ENCODE results near the gene ZNF267. TPM values are rescaled to one million over a fixed set of nuclear protein-coding genes. Genes with fewer than 3 reads are reported as not detected.
"Not testable (repeated sequence)": the region's sequence is repeated elsewhere in the genome, so short reads cannot be mapped to it uniquely, and the experiment has no call there.

Gene ZNF267
- polyA plus RNA-seq (2013, experiment 1 of 2; ENCODE audit: insufficient read length): 5.6 TPM
- 3.5 TPM for polyA plus RNA-seq (2013, experiment 2 of 2; ENCODE audit: insufficient read length)

DNA sequence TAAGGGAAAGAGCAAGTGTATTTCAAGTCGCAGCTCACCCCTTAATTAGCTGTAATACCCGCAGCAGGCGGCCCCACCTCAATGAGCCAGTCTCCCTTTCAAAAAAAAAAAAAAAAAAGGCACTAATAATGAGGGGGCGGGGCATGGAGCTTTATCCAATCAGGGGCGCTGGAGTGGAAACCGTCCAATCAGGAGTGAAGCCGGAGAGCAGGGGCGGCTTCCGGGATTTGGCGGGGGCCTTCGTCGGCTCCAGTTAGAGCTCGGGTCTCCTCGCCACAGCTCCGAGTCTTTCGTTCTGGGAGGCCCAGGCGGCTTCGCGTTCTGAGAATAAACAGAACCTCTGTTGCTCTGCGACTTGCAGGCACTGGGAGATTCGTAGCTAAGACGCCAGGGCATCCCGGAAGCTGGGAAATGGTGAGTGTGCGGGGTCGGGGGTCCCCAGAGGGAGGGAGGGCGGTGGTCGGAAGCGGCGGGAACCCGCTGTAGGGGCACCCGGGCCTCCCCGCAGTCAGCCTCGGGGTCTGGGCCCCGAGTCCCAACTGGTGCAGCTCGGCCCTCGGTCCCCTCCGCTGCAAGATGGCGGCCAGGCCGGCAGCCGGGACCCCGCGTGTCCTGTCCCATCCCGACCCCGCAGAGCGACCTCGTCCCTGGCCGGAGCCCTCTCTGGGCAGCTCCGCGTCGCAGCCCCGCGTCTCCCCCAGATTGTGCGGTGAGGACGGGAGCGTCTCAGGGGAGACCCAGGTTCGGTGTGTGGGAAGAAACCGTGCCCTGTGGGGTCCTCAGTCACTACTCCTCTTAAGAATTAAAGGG lies at the start of gene ZNF267:
ZNF267 (plus strand) TSS at position 252 of the 810 bp plus-strand sequence; CDS start at position 412, 160 bp downstream.
- peak; percentile 93 for DNase-seq

DNA sequence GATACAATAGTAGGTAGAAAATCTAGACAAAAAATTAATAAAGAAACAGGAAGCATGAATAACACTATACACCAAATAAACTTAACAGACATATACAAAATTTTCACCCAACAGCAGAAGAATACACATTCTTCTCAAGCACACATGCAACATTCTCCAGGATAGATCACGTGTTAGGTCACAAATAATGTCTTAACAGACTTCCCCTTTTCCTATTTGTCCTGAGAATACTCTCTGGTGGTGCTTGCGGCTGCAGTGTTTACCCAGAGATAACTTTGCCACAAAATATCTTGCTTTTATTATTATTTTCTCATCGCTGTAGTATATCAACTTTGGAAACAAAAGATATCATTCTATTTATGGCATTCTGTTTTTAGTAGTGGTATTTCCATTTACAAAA lies 40.6 kb upstream of the ZNF267 start:
- no peak for DNase-seq

DNA sequence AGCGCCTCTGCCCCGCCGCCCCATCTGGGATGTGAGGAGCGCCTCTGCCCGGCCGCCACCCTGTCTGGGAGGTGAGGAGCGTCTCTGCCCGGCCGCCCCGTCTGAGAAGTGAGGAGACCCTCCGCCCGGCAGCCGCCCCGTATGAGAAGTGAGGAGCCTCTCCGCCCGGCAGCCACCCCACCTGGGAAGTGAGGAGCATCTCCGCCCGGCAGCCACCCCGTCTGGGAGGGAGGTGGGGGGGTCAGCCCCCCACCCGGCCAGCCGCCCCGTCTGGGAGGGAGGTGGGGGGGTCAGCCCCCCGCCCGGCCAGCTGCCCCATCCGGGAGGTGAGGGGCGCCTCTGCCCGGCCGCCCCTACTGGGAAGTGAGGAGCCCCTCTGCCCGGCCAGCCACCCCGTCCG lies 37.2 kb upstream of the ZNF267 start:
- not testable (repeated sequence) for DNase-seq

DNA sequence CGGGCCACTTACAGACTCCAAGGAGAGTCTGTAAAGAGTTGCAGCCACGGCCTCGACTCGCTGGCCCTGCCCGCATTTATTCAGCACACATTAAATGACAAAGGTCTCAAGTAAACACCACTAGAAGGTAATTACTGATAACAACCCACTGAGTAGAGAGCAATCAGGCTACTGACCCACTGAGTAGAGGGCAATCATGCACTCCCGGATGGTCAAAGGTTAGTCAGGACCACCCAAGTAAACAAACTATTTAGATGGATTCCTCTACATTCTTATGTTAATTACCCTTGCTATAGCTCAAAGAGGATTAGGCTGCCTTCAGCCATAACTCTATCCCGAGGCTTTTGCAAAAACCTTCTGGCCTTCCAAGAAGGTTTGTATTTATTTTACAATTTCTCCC lies 30.7 kb upstream of the ZNF267 start:
- DNase-seq: no peak

DNA sequence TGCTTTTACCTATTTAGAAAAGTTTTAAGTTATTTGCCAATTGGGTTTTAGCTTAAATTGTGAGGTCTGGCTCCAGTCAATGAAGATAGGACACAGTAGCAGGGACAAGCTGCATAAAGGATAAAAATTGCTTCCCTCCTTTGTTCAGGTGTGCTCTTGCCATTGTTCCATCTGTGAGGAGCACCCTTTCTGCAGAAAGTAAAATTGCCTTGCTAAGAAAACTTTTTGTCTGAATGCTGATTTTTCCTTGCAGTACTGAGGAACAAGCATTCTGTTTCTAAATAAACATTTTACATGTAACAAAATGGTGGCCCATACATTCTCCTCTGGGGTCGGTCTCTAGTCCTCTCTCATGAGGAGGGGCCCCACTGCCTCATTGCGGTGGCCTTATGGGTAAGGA lies 25.0 kb upstream of the ZNF267 start:
- DNase-seq: not testable (repeated sequence)

DNA sequence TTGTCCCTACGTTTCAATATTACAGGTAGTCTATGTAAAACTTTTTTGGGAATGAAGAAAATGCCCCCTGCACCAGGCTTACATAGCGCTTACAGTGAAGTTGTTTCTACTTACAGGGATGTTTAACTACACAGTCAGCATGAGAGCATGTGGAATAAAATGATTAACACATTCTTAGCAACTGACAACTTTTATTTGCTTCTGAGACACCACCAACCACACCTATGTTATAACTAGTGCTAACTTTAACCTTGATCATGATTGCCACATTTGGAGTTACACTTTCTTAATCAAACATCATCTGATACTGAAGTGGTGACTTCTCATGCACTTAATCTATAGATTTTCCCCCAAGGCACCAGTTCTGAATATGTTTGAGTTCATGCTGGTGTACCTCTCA lies 20.3 kb upstream of the ZNF267 start:
- no peak for DNase-seq

DNA sequence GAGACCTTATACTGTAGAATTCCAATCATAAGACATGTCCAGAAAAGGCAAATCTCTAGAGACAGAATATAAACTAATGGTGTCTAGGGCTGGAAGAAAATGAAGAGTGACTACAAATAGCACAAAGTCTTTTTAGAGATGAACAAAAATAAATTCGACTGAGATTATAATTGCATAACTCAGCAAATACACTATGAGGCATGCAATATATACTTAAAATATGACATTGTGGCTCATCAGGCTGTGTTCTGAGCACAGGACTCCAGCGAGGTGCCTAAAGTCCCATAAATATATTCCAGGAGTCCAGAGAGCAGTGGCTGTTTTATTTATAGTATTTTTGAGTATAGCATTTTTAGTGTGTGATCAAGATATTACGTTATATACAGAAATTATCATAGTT lies 13.1 kb upstream of the ZNF267 start:
- DNase-seq: no peak

DNA sequence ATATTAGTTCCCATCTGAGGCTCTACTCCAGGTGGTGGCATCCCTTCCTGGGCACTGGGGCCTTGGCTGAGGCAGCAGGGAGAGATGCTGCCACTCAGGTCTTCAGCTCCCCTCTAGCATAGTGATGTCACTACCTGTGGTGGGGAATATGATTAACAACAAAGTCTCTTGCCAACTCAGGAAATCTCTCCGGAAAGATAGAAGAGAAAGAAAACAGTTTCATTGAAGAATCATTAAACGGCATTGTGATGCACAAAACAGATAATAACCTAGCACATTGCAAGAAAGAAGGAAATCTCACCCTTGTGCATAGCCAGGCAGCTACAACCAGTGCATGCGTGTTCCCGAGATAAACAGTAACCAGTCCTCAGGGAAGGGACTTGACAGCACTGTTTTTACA lies 12.2 kb upstream of the ZNF267 start:
- DNase-seq: no peak

DNA sequence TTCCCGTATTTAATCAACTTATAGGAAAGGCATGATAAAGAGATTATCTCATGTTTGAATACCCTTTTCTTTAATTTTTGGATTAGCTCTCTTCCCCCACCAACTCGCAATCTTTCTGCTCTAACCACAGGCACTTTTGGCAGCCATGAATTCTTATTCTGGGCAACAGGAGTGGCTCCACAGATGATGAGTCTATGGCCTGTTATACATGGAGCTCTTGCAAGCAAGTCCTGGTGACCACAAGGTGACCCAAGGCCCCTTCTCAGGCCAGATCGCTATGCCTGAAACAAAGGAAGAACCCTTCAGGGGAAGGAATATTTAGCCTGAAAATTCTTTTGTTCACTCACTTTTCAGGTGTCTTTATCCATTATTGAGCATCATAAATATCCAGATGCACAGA lies 10.8 kb upstream of the ZNF267 start:
- DNase-seq: no peak

DNA sequence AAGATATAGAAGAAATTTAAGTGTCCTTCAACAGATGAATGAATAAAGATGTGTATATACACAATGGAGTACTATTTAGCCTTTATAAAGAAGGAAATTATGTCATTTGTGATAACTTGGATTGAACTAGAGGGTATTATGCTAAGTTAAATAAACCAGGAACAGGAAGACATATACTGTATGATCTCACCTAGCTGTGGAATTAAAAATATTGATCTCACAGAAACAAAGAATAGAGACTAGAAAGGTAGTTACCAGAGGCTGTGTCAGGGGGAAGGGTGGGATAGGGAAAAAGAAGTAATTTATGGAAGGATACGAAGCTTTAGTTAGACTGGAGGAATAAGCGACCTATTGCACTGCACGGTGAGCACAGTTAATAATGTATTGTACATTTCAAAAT lies 5.4 kb upstream of the ZNF267 start:
- no peak for DNase-seq

DNA sequence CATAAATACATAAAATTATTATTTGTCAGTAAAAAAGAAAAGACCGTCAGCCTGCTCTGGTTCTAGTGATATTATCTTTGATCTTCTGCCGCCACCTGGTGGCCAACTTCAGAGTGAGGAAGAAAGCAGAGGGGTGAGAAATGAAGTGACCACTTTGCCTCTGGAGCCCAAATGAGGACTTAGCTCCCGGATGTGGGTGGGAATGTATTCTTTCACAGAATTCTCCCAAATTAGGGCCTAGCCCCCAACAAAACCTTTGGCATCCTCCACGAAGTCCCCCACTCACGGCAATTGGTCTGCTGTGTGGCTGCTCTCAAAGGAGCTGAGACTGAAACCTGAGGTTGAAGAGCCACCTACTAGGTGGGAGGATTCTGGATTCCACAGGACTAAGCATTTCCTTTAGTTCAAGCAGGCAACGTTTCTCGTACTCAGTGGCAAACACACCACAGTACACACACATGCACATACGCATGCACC lies 4.9 kb upstream of the ZNF267 start:
- DNase-seq: peak; percentile 71

DNA sequence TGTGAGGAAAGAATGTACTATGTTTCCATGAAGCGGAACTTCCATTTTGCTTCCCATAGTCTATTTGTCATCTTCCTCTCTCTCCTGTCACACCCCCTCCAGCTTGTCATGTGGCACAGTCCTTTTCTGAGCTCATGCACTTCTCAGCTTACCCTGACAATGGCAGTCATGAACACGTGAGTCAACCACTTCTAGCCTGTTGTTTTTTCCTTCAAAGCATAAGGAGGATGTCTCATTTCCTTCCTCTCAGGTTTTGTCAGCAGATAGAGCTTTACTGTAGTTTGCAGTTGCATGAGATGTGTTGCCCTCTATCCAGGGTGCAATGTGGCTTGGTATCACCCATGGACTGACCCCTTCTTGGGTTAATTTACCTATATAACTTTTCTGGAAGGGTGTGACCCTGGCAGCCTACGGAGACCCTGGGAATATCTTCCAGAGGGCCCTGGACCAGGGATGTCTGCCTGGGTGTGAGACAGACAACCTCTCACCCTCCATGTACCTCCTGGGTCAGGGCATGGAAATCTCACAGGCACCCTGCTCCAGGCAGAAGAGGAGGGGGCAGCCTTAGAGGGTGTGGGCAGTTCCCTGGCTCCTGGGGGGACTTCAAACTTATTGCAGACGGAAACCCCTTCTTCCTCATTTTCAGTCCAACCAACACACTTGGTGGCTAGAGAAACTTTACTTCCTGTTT lies 4.0 kb upstream of the ZNF267 start:
- DNase-seq: peak; percentile 86

DNA sequence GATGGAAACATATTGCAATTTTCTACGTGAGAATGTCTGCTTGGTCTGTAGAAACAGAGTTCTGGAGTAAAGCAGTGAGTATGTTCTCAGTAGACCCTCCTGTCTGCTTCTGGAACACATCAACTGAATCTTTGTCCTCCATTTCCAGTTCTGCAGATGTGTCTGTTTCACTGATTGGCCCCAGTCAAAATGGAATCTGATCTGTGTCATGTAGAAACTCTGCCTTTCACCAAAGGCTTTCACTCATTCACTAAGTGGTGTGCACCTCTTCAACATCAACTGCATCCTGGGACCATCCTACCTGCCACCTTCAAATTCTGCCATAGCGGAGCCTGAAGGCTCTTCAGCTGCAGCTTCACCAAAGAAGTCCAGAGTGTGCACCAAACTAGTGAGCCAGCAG lies 2.8 kb upstream of the ZNF267 start:
- DNase-seq: no peak

DNA sequence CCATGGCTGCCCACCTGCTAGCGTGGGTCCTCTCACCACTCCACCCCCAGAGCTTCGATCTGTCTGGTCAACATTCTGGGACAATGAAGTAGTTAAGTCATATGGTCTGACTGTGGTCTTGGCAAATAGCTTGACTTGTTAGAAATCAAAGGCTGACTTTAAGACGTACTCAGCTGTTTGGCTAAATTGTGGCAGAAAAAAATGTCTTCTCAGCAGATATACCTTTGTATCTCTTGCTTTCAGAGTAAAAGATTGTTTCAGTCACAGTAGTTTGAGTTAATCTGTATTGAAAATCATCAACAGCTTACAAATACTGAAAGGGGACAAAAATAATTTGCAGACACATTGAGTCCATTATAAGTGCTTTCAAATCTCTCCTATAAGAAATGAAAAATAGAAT lies 2.1 kb upstream of the ZNF267 start:
- no peak for DNase-seq

DNA sequence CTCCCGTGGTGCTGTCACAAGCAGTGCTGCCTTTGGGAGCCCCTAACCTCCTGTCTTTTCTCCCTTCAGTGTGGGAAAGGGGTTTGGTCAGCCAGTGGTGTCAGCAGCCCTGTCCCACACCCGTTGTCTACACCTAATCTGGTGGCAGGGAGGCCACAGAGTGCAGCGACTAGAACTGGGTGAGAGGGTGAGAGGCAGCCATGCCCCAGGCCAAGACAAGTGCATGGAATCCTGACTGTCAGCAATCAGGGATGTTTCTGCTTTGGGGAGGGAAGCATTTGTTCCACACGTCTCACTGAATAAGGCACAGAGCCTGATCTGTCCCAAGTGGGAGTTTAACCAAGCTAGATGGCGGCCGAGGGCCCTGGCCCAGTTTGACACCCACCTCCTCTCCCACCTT lies 1.4 kb upstream of the ZNF267 start:
- DNase-seq: no peak

DNA sequence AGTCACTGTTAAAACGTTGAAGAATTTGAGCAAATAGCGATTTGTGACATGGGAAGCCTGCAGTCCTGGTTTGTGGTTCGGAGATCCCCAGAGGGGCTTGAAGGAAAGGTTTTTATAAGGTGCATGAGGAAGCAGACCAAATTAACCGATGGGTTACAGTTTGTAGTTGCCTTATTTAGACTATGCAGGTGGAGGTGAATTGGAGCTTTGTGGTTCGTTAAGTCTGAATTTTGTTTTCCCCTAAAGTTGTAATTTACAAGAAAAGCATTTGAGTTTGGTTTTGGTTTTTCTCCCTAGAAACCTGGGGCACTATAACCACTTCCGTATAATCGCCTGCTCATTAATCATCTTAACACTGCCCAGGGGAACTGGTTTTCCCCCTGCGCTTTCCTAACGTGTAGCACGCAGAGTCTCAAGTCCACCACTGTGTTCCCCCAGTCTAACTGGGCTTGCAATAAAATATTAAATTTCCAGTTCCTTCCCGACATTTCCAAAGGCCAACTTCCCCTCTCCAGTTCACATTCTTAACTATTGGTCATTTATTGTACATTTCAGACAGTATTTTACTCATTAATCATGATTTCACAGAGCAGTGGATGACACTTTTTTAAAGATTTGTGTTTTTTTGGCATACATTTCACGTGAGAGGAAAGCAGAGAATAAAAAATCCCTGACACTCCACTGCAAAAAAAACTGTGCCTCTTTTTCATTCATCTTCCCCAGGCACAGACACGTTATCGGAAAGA lies 932 bp downstream of the ZNF267 start:
- DNase-seq: peak; percentile 50

DNA sequence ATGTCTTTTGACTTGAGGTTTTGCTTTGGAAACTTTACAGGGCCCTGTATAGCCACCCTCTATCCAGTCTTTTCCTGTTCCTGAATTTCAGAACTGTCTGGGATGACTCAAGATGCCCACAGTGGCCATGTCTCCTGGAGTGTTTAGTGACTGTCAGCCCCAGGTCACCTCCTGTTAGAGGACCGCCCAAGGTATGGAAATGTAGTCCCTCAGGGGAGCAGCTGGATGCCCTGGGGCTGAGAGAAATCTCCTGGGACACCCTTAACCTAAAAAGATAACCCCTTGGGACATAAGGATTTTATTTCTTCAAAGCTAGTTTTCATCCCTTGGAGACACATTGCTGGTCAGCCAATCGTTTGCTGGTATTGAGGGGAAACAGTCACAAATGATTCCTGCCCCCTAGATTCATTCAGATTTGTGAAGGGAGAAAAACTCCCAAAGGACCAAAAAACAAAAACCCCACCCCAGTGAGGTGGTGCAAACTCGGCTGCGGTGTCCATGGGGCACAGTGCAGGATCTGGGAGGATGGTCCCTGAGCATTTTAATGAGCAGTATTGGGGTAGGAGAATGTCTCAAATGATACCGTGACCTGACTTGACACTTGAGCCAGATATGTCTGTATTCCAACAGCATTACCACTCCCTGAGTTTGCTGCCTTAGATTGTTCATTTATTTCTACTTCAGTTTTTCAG lies 1.7 kb downstream of the ZNF267 start:
- peak; percentile 64 for DNase-seq

DNA sequence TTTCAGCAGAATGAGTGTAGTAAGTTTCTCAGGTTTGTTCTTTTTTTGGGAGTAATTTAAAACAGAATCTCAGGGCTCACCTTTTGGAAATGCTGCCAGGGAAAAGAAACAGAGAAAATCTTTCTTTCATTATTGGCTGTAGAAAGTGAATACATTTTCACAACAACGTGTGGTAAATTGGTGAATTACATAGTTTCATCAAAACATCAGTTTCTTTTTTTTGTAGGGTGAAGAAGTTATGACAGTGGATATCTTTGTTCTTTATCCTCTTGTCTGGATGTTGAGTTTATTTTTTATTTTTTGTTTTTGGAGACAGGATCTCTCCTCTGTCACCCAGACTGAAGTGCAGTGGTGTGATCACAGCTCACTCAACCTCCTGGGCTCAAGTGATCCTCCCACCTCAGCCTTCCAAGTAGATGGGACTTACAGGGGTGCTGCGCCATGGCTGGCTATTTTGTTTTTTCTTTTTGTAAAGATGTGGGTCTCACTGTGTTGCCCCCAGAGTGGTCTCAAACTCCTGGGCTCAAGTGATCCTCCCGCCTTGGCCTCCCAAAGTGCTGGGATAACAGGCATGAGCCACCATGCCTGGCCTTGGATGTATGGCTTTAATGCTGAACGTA lies 2.4 kb downstream of the ZNF267 start:
- no peak for DNase-seq

DNA sequence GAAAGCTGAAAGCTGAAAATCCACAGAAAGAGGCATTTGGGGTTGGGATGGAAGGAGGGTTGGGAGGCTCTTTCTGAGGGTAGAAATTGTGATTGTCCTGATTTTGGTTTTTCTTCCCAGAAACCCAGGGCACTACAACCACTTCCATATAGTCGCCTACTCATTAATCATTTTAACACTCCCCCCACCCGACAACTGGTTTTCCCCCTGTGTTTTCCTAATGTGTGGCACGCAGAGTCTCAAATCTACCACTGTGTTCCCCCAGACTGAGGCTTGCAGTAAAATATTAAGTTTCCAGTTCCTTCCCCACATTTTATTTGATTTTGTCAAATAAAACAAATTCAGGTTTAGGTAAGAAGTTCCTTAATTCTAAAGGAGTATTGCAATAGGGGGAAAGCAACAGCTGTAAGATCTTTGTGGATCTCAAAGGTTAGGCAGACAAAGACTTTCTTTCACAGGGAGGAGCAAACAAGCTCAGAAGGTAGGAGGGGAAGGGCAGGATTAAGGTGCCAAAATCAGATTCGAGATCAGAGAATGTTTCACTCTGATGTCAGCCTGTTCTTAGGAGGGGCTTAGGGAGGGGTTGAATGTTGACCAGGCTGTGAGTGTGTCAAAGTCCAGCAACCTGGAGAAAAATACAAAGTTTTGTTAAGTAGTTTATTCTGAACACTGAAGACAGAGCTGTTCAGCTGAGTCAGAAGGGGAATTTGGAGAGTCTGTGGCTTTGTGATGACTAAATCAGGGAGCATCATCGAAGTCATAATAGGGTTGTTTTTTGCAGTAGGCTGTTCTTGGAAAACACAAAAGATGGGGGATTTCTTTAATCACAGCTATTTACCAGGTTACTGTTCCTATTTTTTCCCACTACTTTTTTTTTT lies 3.6 kb downstream of the ZNF267 start:
- peak; percentile 86 for DNase-seq

DNA sequence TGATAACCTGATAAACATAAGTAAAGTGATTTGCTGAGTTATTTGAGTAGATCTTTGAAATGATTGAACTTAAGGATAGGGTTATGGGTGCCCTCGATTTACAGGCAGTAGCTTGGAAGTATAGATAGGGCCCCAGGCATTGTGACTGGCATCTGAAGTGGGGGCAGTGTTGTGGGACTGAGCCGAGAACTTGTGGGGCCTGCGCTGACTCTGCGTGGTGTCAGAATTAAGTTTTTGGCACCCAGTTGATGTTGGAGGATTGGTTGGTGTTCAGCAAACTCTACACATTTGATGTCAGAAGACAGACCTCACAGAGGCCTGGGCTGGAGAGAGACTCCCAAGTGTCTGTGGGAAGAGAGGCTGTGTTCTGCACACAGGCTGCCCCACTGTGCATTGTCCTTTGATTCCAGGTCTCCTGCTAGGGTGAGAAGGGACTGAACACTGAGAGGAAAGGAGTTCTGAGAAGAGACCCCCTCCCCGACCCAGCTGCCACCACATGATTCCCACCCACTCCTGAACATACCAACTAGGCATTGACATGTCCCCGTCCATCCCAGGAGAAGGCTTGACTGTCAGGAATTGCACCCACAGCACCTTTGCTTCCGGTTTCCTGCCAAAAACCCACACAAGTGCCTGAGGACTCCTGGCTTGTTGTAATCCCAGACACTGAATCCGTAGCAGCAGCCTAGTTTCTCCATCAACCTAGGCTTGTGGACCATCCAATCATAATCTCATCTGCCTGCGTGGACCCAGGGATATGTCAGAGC lies 4.5 kb downstream of the ZNF267 start:
- DNase-seq: no peak

Measured in fibroblast of skin of back (primary cell).